Panc1 (cell line): Measurements from ENCODE around the gene HOATZ. TPM values are rescaled to one million over a fixed set of nuclear protein-coding genes. Genes with fewer than 3 reads are reported as not detected.

Experiments used
- ATAC-seq: fragments of 200-7000 bp; cut with Tn5 transposase; 2 replicates; pipeline ENCODE4 v1.9.1; 2020; ENCODE audit warnings: mild to moderate bottlenecking, moderate library complexity
- BruUV-seq: library from RNA; stranded (reverse); fragments of 400-500 nt; replicated peaks from 2 replicates; lab custom pipeline; 2021; lab: Mats Ljungman, UMichigan
- CTCF ChIA-PET: fragments of 300-600 bp; sonication (Branson Sonifier 250); formaldehyde crosslinking; loops from one replicate; lab custom pipeline; 2022; ENCODE audit warnings: antibody characterized with exemption; lab: Charles Lee
- POLR2A ChIA-PET: fragments of 300-600 bp; sonication (Branson Sonifier 250); formaldehyde crosslinking; loops from one replicate; lab custom pipeline; 2022; ENCODE audit warnings: antibody characterized with exemption; lab: Charles Lee
- DNase-seq: peaks from one replicate; pipeline ENCODE4 v3.0.0-alpha.2; 2010; ENCODE audit warnings: low read depth, low spot score
- H3K27ac ChIP-seq: 2 replicates; pipeline ENCODE4 v1.5.1; 2011; ENCODE audit warnings: mild to moderate bottlenecking, low read length, inconsistent platforms
- H3K27me3 ChIP-seq: fragments of 200-500 bp; sonication (Bioruptor generic); 2 replicates; pipeline ENCODE4 v1.6.0; 2014; ENCODE audit warnings: low read length, inconsistent platforms; ENCODE audit not compliant: control insufficient read depth, insufficient read depth
- H3K36me3 ChIP-seq: fragments of 200-500 bp; sonication (Bioruptor generic); 2 replicates; pipeline ENCODE4 v1.5.1; 2014; ENCODE audit warnings: inconsistent platforms, mild to moderate bottlenecking, low read length, moderate library complexity; ENCODE audit not compliant: control insufficient read depth, insufficient read depth
- H3K4me1 ChIP-seq: 2 replicates; pipeline ENCODE4 v1.5.1; 2011; ENCODE audit warnings: inconsistent platforms, mild to moderate bottlenecking, low read length, moderate library complexity; ENCODE audit not compliant: control insufficient read depth, insufficient read depth
- H3K4me3 ChIP-seq, 2 experiments: 2 replicates each; pipeline ENCODE4 v1.5.1; 2011 to 2012; ENCODE audit warnings: low read depth in 2 of 2, low read length in 2 of 2, mild to moderate bottlenecking in 2 of 2, inconsistent platforms in 1 of 2, moderate library complexity in 1 of 2
- H3K9me3 ChIP-seq: fragments of 200-500 bp; sonication (Bioruptor generic); 2 replicates; pipeline ENCODE4 v1.5.1; 2014; ENCODE audit warnings: low read depth, mild to moderate bottlenecking, inconsistent platforms, low read length, moderate library complexity; ENCODE audit not compliant: control insufficient read depth, insufficient read depth
- CTCF ChIP-seq: fragments of 450-650 bp; IDR thresholded peaks from 2 replicates; pipeline ENCODE4 v1.5.1; 2017; ENCODE audit warnings: mild to moderate bottlenecking
- POLR2AphosphoS5 ChIP-seq: IDR thresholded peaks from 2 replicates; pipeline ENCODE4 v1.6.1; 2012; ENCODE audit warnings: mild to moderate bottlenecking, low read depth, low read length, moderate library complexity
- REST ChIP-seq, 2 experiments: IDR thresholded peaks; 2 replicates each; pipeline ENCODE4 v1.6.1; 2011 to 2012; ENCODE audit warnings: low read depth in 2 of 2, control low read depth in 1 of 2, low read length in 1 of 2, mild to moderate bottlenecking in 1 of 2, moderate library complexity in 1 of 2; ENCODE audit not compliant: insufficient read depth in 1 of 2
- SIN3A ChIP-seq: IDR thresholded peaks from 2 replicates; pipeline ENCODE4 v1.6.1; 2012; ENCODE audit warnings: low read depth, mild to moderate bottlenecking, low read length, moderate library complexity, borderline replicate concordance; ENCODE audit not compliant: insufficient read depth
- TCF7L2 ChIP-seq: IDR thresholded peaks from 2 replicates; pipeline ENCODE4 v1.6.1; 2011; ENCODE audit warnings: mild to moderate bottlenecking, low read depth, low read length, inconsistent platforms
- in situ Hi-C: cut with HindIII; loops from 2 replicates; pipeline ENCODE4 v1.10.0; 2016; ENCODE audit warnings: low sequenced_read_pairs, low pct_unique_long_range_greater_than_20kb
- intact Hi-C: fragments of 100-400 bp; cut with micrococcal nuclease; formaldehyde crosslinking; loops from one replicate; pipeline ENCODE4 v1.10.0; 2022; ENCODE audit not compliant: unreplicated experiment
- total RNA-seq: library from RNA; stranded (reverse); gene quantifications from one replicate; pipeline ENCODE4 v1.2.1, GENCODE V29; 2021; ENCODE audit not compliant: unreplicated experiment

Gene HOATZ
- total RNA-seq, 1 experiment from 2014 or later, result not detected

- in situ Hi-C loops, result no loop called here
- Histone ChIP-seq H3K27ac (no peak overlapping the region), H3K9me3 (no peaks in the 10 kb centered on the region), H3K27me3 (peaks cover 4% of the 10 kb centered on the region; the same call in 1 of the 2 replicates), H3K4me3 (no peak overlapping the region), H3K36me3 (no peaks in the 10 kb centered on the region), H3K4me1 (no peaks in the 10 kb centered on the region)
- TF ChIP-seq CTCF, result no peak
- no peak for TF ChIP-seq SIN3A
- no peak for TF ChIP-seq REST (IDR thresholded peaks at IDR 0.05; ENCODE audit: insufficient read depth in 1 of 2, low read depth in 2 of 2, low read length in 1 of 2)
- TF ChIP-seq TCF7L2, result no peak
- no peak for TF ChIP-seq POLR2AphosphoS5
- intact Hi-C loops, result no loop called here
- no peak for DNase-seq
- BruUV-seq, result no TSS peak
- no peak for ATAC-seq
- CTCF ChIA-PET, result interaction anchor here (0.6 kb wide), 1 partner anchor 43 kb away, joined by 3 read pairs; no protein-coding TSS in a partner anchor
- POLR2A ChIA-PET, result no interaction called here
Observed at GRCh38 chr11:111524056-111524455, 9.5 kb downstream of the HOATZ start.

GRCh38 chr11:111525456-111525855 is 10.9 kb downstream of the HOATZ start:
- Histone ChIP-seq H3K36me3 (no peaks in the 10 kb centered on the region), H3K27me3 (peaks cover 4% of the 10 kb centered on the region; the same call in 1 of the 2 replicates), H3K4me1 (no peaks in the 10 kb centered on the region), H3K9me3 (no peaks in the 10 kb centered on the region), H3K4me3 (no peak overlapping the region), H3K27ac (no peak overlapping the region)
- in situ Hi-C loops, result no loop called here
- POLR2A ChIA-PET, result no interaction called here
- intact Hi-C loops, result no loop called here
- CTCF ChIA-PET, result no interaction called here
- BruUV-seq, result no TSS peak
- TF ChIP-seq REST (IDR thresholded peaks at IDR 0.05; ENCODE audit: insufficient read depth in 1 of 2, low read depth in 2 of 2, low read length in 1 of 2), result no peak
- no peak for TF ChIP-seq POLR2AphosphoS5
- TF ChIP-seq TCF7L2, result no peak
- TF ChIP-seq CTCF, result no peak
- TF ChIP-seq SIN3A, result no peak
- DNase-seq, result no peak
- no peak for ATAC-seq
